ENCODE measurements around the gene MAEA. TPM values are rescaled to one million over a fixed set of nuclear protein-coding genes. Genes with fewer than 3 reads are reported as not detected.

MAEA gene
- polyA plus RNA-seq, 3 donors: 34.3 to 83.5 (median 37.7) TPM

DNA sequence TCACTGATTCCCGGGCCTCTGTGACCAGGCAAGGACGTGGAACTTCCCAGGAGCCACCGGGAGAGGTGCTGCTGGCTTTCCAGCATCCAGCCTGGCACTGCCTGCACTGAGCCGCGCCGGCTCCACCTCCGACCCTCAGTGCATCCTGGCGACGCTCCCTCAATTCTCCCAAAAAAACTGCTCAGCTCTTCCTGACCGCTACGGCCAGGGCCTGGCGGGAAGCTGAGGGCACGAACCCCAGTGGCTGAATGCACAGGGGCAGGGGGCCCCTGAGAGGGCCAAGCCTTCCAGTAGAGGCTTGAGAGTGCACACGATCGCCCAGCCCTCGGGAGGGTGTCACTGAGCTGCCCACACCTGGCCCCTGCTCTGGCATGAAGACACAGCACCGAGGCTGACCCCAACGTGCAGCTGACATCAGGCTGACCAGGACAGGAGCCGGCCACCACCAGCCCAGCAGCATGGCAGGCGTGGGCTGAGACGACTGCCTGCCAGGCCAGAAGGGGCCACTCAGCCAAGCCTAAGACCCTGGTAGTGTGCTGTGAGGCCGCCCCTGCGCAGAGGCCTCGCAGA lies 47.7 kb upstream of the MAEA start:
- no peak overlapping the region for H3K4me3 ChIP-seq (replicated peaks in 1 of 3; ENCODE audit: low read depth in 2 of 3, low read length in 3 of 3)
- no peaks in the 10 kb centered on the region for H3K9me3 ChIP-seq (replicated peaks in 1 of 2; ENCODE audit: control insufficient read depth in 1 of 2, insufficient read depth in 1 of 2, low read length in 2 of 2)
- peaks cover 26 to 50% of the 10 kb centered on the region in 2 donors for H3K36me3 Mint-ChIP-seq
- intact Hi-C loops (cut with micrococcal nuclease): no loop called here
- H3K9ac ChIP-seq (ENCODE audit: insufficient read depth, low read length, poor library complexity, severe bottlenecking): no peak overlapping the region
- no peak overlapping the region for H3K4me3 Mint-ChIP-seq
- H4K20me1 ChIP-seq (ENCODE audit: insufficient read depth, low read length): peaks cover 99% of the 10 kb centered on the region
- H3K27me3 ChIP-seq (ENCODE audit: control insufficient read depth in 2 of 2, insufficient read depth in 2 of 2, low read length in 2 of 2): no peaks in the 10 kb centered on the region
- peaks cover 0 to 4% (median 0%) of the 10 kb centered on the region in 3 donors for H3K27me3 Mint-ChIP-seq (ENCODE audit: low read depth in 3 of 3)
- H3K4me2 ChIP-seq (replicated peaks; ENCODE audit: extremely low read depth, low read length, poor library complexity, severe bottlenecking): no peak overlapping the region
- DNase-seq: no peak
- TF ChIP-seq, protein P1, sequence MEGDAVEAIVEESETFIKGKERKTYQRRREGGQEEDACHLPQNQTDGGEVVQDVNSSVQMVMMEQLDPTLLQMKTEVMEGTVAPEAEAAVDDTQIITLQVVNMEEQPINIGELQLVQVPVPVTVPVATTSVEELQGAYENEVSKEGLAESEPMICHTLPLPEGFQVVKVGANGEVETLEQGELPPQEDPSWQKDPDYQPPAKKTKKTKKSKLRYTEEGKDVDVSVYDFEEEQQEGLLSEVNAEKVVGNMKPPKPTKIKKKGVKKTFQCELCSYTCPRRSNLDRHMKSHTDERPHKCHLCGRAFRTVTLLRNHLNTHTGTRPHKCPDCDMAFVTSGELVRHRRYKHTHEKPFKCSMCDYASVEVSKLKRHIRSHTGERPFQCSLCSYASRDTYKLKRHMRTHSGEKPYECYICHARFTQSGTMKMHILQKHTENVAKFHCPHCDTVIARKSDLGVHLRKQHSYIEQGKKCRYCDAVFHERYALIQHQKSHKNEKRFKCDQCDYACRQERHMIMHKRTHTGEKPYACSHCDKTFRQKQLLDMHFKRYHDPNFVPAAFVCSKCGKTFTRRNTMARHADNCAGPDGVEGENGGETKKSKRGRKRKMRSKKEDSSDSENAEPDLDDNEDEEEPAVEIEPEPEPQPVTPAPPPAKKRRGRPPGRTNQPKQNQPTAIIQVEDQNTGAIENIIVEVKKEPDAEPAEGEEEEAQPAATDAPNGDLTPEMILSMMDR (IDR thresholded peaks at IDR 0.05): no peak
- no peak overlapping the region for H2AFZ ChIP-seq (ENCODE audit: insufficient read depth, low read depth, low read length, poor library complexity, severe bottlenecking)
- H3K27ac ChIP-seq (ENCODE audit: low read depth in 1 of 2, low read length in 2 of 2): no peak overlapping the region
- H3K36me3 ChIP-seq (replicated peaks in 1 of 2; ENCODE audit: control insufficient read depth in 1 of 2, insufficient read depth in 2 of 2, low read length in 2 of 2): peaks cover 42 to 52% of the 10 kb centered on the region in 2 donors
- H3K27ac Mint-ChIP-seq: peak overlapping the region in 2 of 7 donors; percentile 26 to 71
- no peaks in the 10 kb centered on the region for H3K9me3 Mint-ChIP-seq
- peaks cover 88% of the 10 kb centered on the region for H3K79me2 ChIP-seq (ENCODE audit: insufficient read depth, low read length)
- peaks cover 36% of the 10 kb centered on the region for H3K4me1 Mint-ChIP-seq
- H3K4me1 ChIP-seq (ENCODE audit: control insufficient read depth in 1 of 2, insufficient read depth in 2 of 2, low read length in 2 of 2): peaks cover 15 to 21% of the 10 kb centered on the region in 2 donors
- 94% methylated on average over 24 of the region's 24 CpGs for WGBS (ENCODE audit: insufficient coverage)

DNA sequence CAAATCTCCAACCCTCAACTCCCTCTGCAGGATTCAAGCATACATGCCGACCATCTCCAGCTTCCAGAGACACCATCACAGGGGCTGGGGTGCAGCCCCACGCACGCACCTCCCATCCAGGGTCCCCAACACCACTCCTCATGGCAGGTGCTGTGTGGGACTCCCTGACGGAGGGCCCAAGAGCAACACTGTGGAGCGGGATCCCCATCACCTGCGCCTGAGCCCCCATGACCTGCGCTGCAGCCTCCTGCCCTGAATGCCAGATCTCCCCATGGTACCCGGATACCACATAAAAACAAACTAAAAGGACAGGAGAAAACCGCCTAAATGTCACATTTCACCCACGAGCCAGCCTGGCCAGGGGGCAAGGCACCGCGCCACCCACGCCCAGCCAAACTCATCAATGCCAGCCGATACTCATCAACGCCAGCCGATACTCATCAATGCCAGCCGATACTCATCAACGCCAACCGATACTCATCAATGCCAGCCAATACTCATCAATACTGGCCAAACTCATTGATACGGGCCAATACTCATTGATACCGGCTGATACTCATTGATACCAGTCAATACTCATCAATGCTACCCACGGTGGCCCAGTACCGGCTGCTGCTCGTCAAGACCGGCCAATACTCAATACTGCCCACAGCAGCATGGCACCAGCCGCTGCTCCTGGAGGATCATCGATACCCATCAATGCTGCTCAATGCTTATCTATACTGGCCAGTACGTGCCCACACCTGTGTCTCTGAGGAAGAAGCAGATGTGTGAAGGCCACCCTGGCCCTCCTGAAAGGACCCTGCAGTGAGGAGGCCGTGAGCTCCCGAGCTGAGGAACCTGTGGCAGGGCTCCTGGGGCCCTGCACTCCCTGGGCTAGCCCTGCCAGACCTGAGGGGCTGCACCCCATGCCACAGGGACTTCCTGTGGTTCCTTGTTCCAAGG lies 46.9 kb upstream of the MAEA start:
- Histone ChIP-seq H3K36me3 (replicated peaks in 1 of 2; ENCODE audit: control insufficient read depth in 1 of 2, insufficient read depth in 2 of 2, low read length in 2 of 2) (peaks cover 35 to 44% of the 10 kb centered on the region in 2 donors), H3K79me2 (ENCODE audit: insufficient read depth, low read length) (peaks cover 96% of the 10 kb centered on the region), H4K20me1 (ENCODE audit: insufficient read depth, low read length) (peaks cover 99% of the 10 kb centered on the region), H2AFZ (ENCODE audit: insufficient read depth, low read depth, low read length, poor library complexity, severe bottlenecking) (no peak overlapping the region), H3K4me1 (ENCODE audit: control insufficient read depth in 1 of 2, insufficient read depth in 2 of 2, low read length in 2 of 2) (peaks cover 21 to 27% of the 10 kb centered on the region in 2 donors), H3K4me2 (replicated peaks; ENCODE audit: extremely low read depth, low read length, poor library complexity, severe bottlenecking) (no peak overlapping the region), H3K9me3 (replicated peaks in 1 of 2; ENCODE audit: control insufficient read depth in 1 of 2, insufficient read depth in 1 of 2, low read length in 2 of 2) (no peaks in the 10 kb centered on the region), H3K9ac (ENCODE audit: insufficient read depth, low read length, poor library complexity, severe bottlenecking) (no peak overlapping the region), H3K27ac (ENCODE audit: low read depth in 1 of 2, low read length in 2 of 2) (peak overlapping the region in 1 of 2 donors; percentile 53), H3K27me3 (ENCODE audit: control insufficient read depth in 2 of 2, insufficient read depth in 2 of 2, low read length in 2 of 2) (no peaks in the 10 kb centered on the region), H3K4me3 (replicated peaks in 1 of 3; ENCODE audit: low read depth in 2 of 3, low read length in 3 of 3) (no peak overlapping the region)
- DNase-seq: no peak
- intact Hi-C loops (cut with micrococcal nuclease): no loop called here
- peaks cover 0 to 4% (median 0%) of the 10 kb centered on the region in 3 donors for H3K27me3 Mint-ChIP-seq (ENCODE audit: low read depth in 3 of 3)
- H3K36me3 Mint-ChIP-seq: peaks cover 26 to 47% of the 10 kb centered on the region in 2 donors
- H3K27ac Mint-ChIP-seq: peak overlapping the region in 4 of 7 donors; percentile 48 to 71 (median 63)
- no peaks in the 10 kb centered on the region for H3K9me3 Mint-ChIP-seq
- 96% methylated on average over 30 of the region's 30 CpGs for WGBS (ENCODE audit: insufficient coverage)
- H3K4me1 Mint-ChIP-seq: peaks cover 38% of the 10 kb centered on the region
- TF ChIP-seq, protein P1 (IDR thresholded peaks at IDR 0.05): no peak
- H3K4me3 Mint-ChIP-seq: no peak overlapping the region
